ENCODE results near the gene DERA. TPM values are rescaled to one million over a fixed set of nuclear protein-coding genes. Genes with fewer than 3 reads are reported as not detected.
"Not testable (repeated sequence)": the region's sequence is repeated elsewhere in the genome, so short reads cannot be mapped to it uniquely, and the experiment has no call there.

Gene DERA
- total RNA-seq, 1 donor from 2014 or later = 15.9 TPM

- intact Hi-C loops (cut with micrococcal nuclease) = no loop called here
- H3K36me3 Mint-ChIP-seq (ENCODE audit: low read depth) = peaks cover 18% of the 10 kb centered on the region
- H3K4me3 Mint-ChIP-seq = no peak overlapping the region
- H3K27me3 Mint-ChIP-seq = no peaks in the 10 kb centered on the region
- H3K9me3 Mint-ChIP-seq = no peaks in the 10 kb centered on the region
- peaks cover 10% of the 10 kb centered on the region for H3K4me1 Mint-ChIP-seq
- DNase-seq = no peak
- H3K27ac Mint-ChIP-seq = no peak overlapping the region
Measured at GRCh38 chr12:15984963-15985362, 73.8 kb downstream of the DERA start.

- peaks cover 18% of the 10 kb centered on the region for H3K36me3 Mint-ChIP-seq (ENCODE audit: low read depth)
Measured at GRCh38 chr12:15987696-15988095, 76.6 kb downstream of the DERA start.

GRCh38 chr12:15988983-15989755 is 78.0 kb downstream of the DERA start:
- H3K27me3 Mint-ChIP-seq = no peaks in the 10 kb centered on the region
- no peak for DNase-seq
- H3K27ac Mint-ChIP-seq = no peak overlapping the region
- intact Hi-C loops (cut with micrococcal nuclease) = no loop called here
- peaks cover 10% of the 10 kb centered on the region for H3K4me1 Mint-ChIP-seq
- H3K4me3 Mint-ChIP-seq = no peak overlapping the region
- peaks cover 3% of the 10 kb centered on the region for H3K9me3 Mint-ChIP-seq
- peaks cover 18% of the 10 kb centered on the region for H3K36me3 Mint-ChIP-seq (ENCODE audit: low read depth)

More at GRCh38 chr12:15987696-15988095, 76.6 kb downstream of the DERA start:
- intact Hi-C loops (cut with micrococcal nuclease) = no loop called here
- H3K4me3 Mint-ChIP-seq = no peak overlapping the region
- H3K4me1 Mint-ChIP-seq = peaks cover 10% of the 10 kb centered on the region
- H3K9me3 Mint-ChIP-seq = peaks cover 3% of the 10 kb centered on the region
- no peaks in the 10 kb centered on the region for H3K27me3 Mint-ChIP-seq
- H3K27ac Mint-ChIP-seq = no peak overlapping the region
- no peak for DNase-seq

- peaks cover 3% of the 10 kb centered on the region for H3K9me3 Mint-ChIP-seq
- H3K4me3 Mint-ChIP-seq = no peak overlapping the region
- DNase-seq = no peak
- intact Hi-C loops (cut with micrococcal nuclease) = no loop called here
- H3K27ac Mint-ChIP-seq = no peak overlapping the region
- no peaks in the 10 kb centered on the region for H3K36me3 Mint-ChIP-seq (ENCODE audit: low read depth)
- H3K4me1 Mint-ChIP-seq = no peaks in the 10 kb centered on the region
- no peaks in the 10 kb centered on the region for H3K27me3 Mint-ChIP-seq
Measured at GRCh38 chr12:15995801-15996200, 84.7 kb downstream of the DERA start.

- Mint-ChIP-seq H3K4me1 (no peaks in the 10 kb centered on the region), H3K4me3 (no peak overlapping the region), H3K9me3 (no peaks in the 10 kb centered on the region), H3K27ac (no peak overlapping the region), H3K36me3 (ENCODE audit: low read depth) (no peaks in the 10 kb centered on the region), H3K27me3 (no peaks in the 10 kb centered on the region)
- intact Hi-C loops (cut with micrococcal nuclease) = no loop called here
- DNase-seq = no peak
Measured at GRCh38 chr12:15996254-15996653, 85.1 kb downstream of the DERA start.

GRCh38 chr12:15996948-15997347 is 85.8 kb downstream of the DERA start:
- Mint-ChIP-seq H3K27me3 (no peaks in the 10 kb centered on the region), H3K4me3 (no peak overlapping the region), H3K36me3 (ENCODE audit: low read depth) (no peaks in the 10 kb centered on the region), H3K9me3 (no peaks in the 10 kb centered on the region), H3K4me1 (no peaks in the 10 kb centered on the region), H3K27ac (no peak overlapping the region)
- DNase-seq = no peak
- intact Hi-C loops (cut with micrococcal nuclease) = no loop called here

GRCh38 chr12:15997910-15998309 is 86.8 kb downstream of the DERA start:
- no peaks in the 10 kb centered on the region for H3K36me3 Mint-ChIP-seq (ENCODE audit: low read depth)
- no peak overlapping the region for H3K4me3 Mint-ChIP-seq
- DNase-seq = no peak
- intact Hi-C loops (cut with micrococcal nuclease) = no loop called here
- H3K27ac Mint-ChIP-seq = no peak overlapping the region
- H3K4me1 Mint-ChIP-seq = no peaks in the 10 kb centered on the region
- H3K27me3 Mint-ChIP-seq = no peaks in the 10 kb centered on the region
- H3K9me3 Mint-ChIP-seq = no peaks in the 10 kb centered on the region

GRCh38 chr12:16002880-16003279 is 91.7 kb downstream of the DERA start:
- no peaks in the 10 kb centered on the region for H3K4me1 Mint-ChIP-seq
- no peaks in the 10 kb centered on the region for H3K36me3 Mint-ChIP-seq (ENCODE audit: low read depth)
- H3K27ac Mint-ChIP-seq = no peak overlapping the region
- no peaks in the 10 kb centered on the region for H3K9me3 Mint-ChIP-seq
- intact Hi-C loops (cut with micrococcal nuclease) = no loop called here
- no peak for DNase-seq
- H3K27me3 Mint-ChIP-seq = no peaks in the 10 kb centered on the region
- no peak overlapping the region for H3K4me3 Mint-ChIP-seq

GRCh38 chr12:16003460-16003859 is 92.3 kb downstream of the DERA start:
- no peaks in the 10 kb centered on the region for H3K4me1 Mint-ChIP-seq
- no peak overlapping the region for H3K4me3 Mint-ChIP-seq
- no peak overlapping the region for H3K27ac Mint-ChIP-seq
- no peak for DNase-seq
- intact Hi-C loops (cut with micrococcal nuclease) = no loop called here
- no peaks in the 10 kb centered on the region for H3K27me3 Mint-ChIP-seq
- no peaks in the 10 kb centered on the region for H3K9me3 Mint-ChIP-seq
- no peaks in the 10 kb centered on the region for H3K36me3 Mint-ChIP-seq (ENCODE audit: low read depth)

- H3K27me3 Mint-ChIP-seq = no peaks in the 10 kb centered on the region
- H3K4me3 Mint-ChIP-seq = no peak overlapping the region
- no peaks in the 10 kb centered on the region for H3K4me1 Mint-ChIP-seq
- H3K36me3 Mint-ChIP-seq (ENCODE audit: low read depth) = no peaks in the 10 kb centered on the region
- H3K9me3 Mint-ChIP-seq = no peaks in the 10 kb centered on the region
- intact Hi-C loops (cut with micrococcal nuclease) = no loop called here
- no peak overlapping the region for H3K27ac Mint-ChIP-seq
- DNase-seq = no peak
Measured at GRCh38 chr12:16006752-16007151, 95.6 kb downstream of the DERA start.

GRCh38 chr12:16008421-16008824 is 97.3 kb downstream of the DERA start:
- Mint-ChIP-seq H3K4me3 (no peak overlapping the region), H3K4me1 (no peaks in the 10 kb centered on the region), H3K27me3 (no peaks in the 10 kb centered on the region), H3K36me3 (ENCODE audit: low read depth) (peaks cover 2% of the 10 kb centered on the region), H3K27ac (no peak overlapping the region), H3K9me3 (peaks cover 6% of the 10 kb centered on the region)
- intact Hi-C loops (cut with micrococcal nuclease) = no loop called here
- no peak for DNase-seq

- no peak overlapping the region for H3K27ac Mint-ChIP-seq
- H3K9me3 Mint-ChIP-seq = peaks cover 24% of the 10 kb centered on the region
- no peak for DNase-seq
- intact Hi-C loops (cut with micrococcal nuclease) = no loop called here
- no peak overlapping the region for H3K4me3 Mint-ChIP-seq
- H3K4me1 Mint-ChIP-seq = no peaks in the 10 kb centered on the region
- H3K36me3 Mint-ChIP-seq (ENCODE audit: low read depth) = peaks cover 15% of the 10 kb centered on the region
- H3K27me3 Mint-ChIP-seq = no peaks in the 10 kb centered on the region
Measured at GRCh38 chr12:16012117-16012516, 101.0 kb downstream of the DERA start.

GRCh38 chr12:16013722-16014121 is 102.6 kb downstream of the DERA start:
- H3K4me1 Mint-ChIP-seq; DNase-seq; H3K27ac Mint-ChIP-seq; H3K27me3 Mint-ChIP-seq; H3K4me3 Mint-ChIP-seq; intact Hi-C loops (cut with micrococcal nuclease): not testable (repeated sequence)
- peaks cover 24% of the 10 kb centered on the region for H3K9me3 Mint-ChIP-seq
- peaks cover 15% of the 10 kb centered on the region for H3K36me3 Mint-ChIP-seq (ENCODE audit: low read depth)

- H3K27me3 Mint-ChIP-seq; H3K4me3 Mint-ChIP-seq; H3K4me1 Mint-ChIP-seq; H3K27ac Mint-ChIP-seq; DNase-seq; intact Hi-C loops (cut with micrococcal nuclease): not testable (repeated sequence)
- peaks cover 17% of the 10 kb centered on the region for H3K36me3 Mint-ChIP-seq (ENCODE audit: low read depth)
- peaks cover 24% of the 10 kb centered on the region for H3K9me3 Mint-ChIP-seq
Measured at GRCh38 chr12:16014394-16014793, 103.3 kb downstream of the DERA start.

GRCh38 chr12:16016748-16017147 is 105.6 kb downstream of the DERA start:
- H3K27me3 Mint-ChIP-seq = no peaks in the 10 kb centered on the region
- H3K27ac Mint-ChIP-seq = no peak overlapping the region
- intact Hi-C loops (cut with micrococcal nuclease) = no loop called here
- H3K4me1 Mint-ChIP-seq = no peaks in the 10 kb centered on the region
- H3K4me3 Mint-ChIP-seq = no peak overlapping the region
- DNase-seq = no peak
- H3K9me3 Mint-ChIP-seq = peaks cover 32% of the 10 kb centered on the region
- H3K36me3 Mint-ChIP-seq (ENCODE audit: low read depth) = peaks cover 17% of the 10 kb centered on the region
